K562 (cell line): ENCODE measurements around the gene TIGAR.

Experiments
- CTCF ChIP-seq, 3 experiments: IDR thresholded peaks in 2 of 3; conservative IDR thresholded peaks in 1 of 3; 2 replicates each; pipeline ENCODE4 v1.5.1; 2011 to 2012; ENCODE audit warnings: low read length in 3 of 3, mild to moderate bottlenecking in 3 of 3, control low read depth in 2 of 3, improper control_type of control experiment in 1 of 3, inconsistent platforms in 1 of 3, low read depth in 1 of 3, mixed read lengths in 1 of 3, moderate library complexity in 1 of 3; ENCODE audit not compliant: insufficient read depth in 2 of 3
- DACH1 ChIP-seq: fragments of 450-650 bp; IDR thresholded peaks from 2 replicates; pipeline ENCODE4 v1.6.1; 2018; ENCODE audit not compliant: partially characterized antibody
- NR2C1 ChIP-seq, 2 experiments: fragments of 450-650 bp; IDR thresholded peaks; 2 replicates each; pipeline ENCODE4 v1.6.1; 2017; ENCODE audit warnings: mild to moderate bottlenecking in 2 of 2, antibody characterized with exemption in 1 of 2, inconsistent platforms in 1 of 2, missing compliant biosample characterization in 1 of 2, missing genetic modification characterization in 1 of 2
- POLR2A ChIP-seq: fragments of 450-650 bp; conservative IDR thresholded peaks from 2 replicates; pipeline ENCODE4 v1.6.1; 2016
- YY1 ChIP-seq, 3 experiments: IDR thresholded peaks; 2 replicates each; pipeline ENCODE4 v1.6.1; 2011; ENCODE audit warnings: low read length in 2 of 3, mild to moderate bottlenecking in 2 of 3, moderate library complexity in 2 of 3, borderline replicate concordance in 1 of 3, control low read depth in 1 of 3, low read depth in 1 of 3; ENCODE audit not compliant: insufficient read depth in 3 of 3, insufficient replicate concordance in 2 of 3, control insufficient read depth in 1 of 3, insufficient read length in 1 of 3; ENCODE audit errors: extremely low read depth in 1 of 3

GRCh38 chr12:4312251-4312650 lies 8.8 kb upstream of the TIGAR start:
- TF ChIP-seq NR2C1 (IDR thresholded peaks at IDR 0.05) (no peak), NR2C1 (tag; IDR thresholded peaks at IDR 0.05) (no peak), CTCF (IDR thresholded peaks at IDR 0.05 in 2 of 3, conservative IDR thresholded peaks at IDR 0.05 in 1 of 3; ENCODE audit: insufficient read depth in 2 of 3, low read depth in 1 of 3, low read length in 3 of 3) (no peak), YY1 (IDR thresholded peaks at IDR 0.05; ENCODE audit: borderline replicate concordance in 1 of 3, control insufficient read depth in 1 of 3, extremely low read depth in 1 of 3, insufficient read depth in 3 of 3, insufficient read length in 1 of 3, insufficient replicate concordance in 2 of 3, low read depth in 1 of 3, low read length in 2 of 3) (no peak), POLR2A (no peak), DACH1 (no peak)
